DND-41 (cell line): ENCODE data around the gene SMG7.

ENCODE experiments used
- ATAC-seq: fragments of 200-7000 bp; cut with Tn5 transposase; 3 replicates; pipeline ENCODE4 v1.9.1; 2021; ENCODE audit warnings: low read depth; ENCODE audit not compliant: insufficient read depth
- DNase-seq: peaks from one replicate; pipeline ENCODE4 v3.0.0-alpha.2; 2020
- H2AFZ ChIP-seq: 2 replicates; pipeline ENCODE4 v1.6.0; 2012; ENCODE audit warnings: low read depth, low read length
- H3K27ac ChIP-seq: 2 replicates; pipeline ENCODE4 v1.5.1; 2012; ENCODE audit warnings: low read length, inconsistent platforms
- H3K27me3 ChIP-seq: fragments of 200-600 bp; sonication (generic); 2 replicates; pipeline ENCODE4 v1.6.0; 2012; ENCODE audit warnings: low read length, mild to moderate bottlenecking, inconsistent platforms; ENCODE audit not compliant: insufficient read depth, poor library complexity
- H3K36me3 ChIP-seq: 2 replicates; pipeline ENCODE4 v1.5.1; 2012; ENCODE audit warnings: low read length, inconsistent platforms; ENCODE audit not compliant: insufficient read depth
- H3K4me1 ChIP-seq: 2 replicates; pipeline ENCODE4 v1.5.1; 2012; ENCODE audit warnings: mild to moderate bottlenecking, low read length; ENCODE audit not compliant: insufficient read depth
- H3K4me2 ChIP-seq: 2 replicates; pipeline ENCODE4 v1.6.0; 2012; ENCODE audit warnings: mild to moderate bottlenecking, moderate library complexity, low read length, inconsistent platforms; ENCODE audit not compliant: insufficient read depth
- H3K4me3 ChIP-seq, 2 experiments: fragments of 200-600 bp in 1 of 2; shearing (Covaris generic) in 1 of 2; 2 replicates each; pipeline ENCODE4 v1.5.1; 2012 to 2016; ENCODE audit warnings: inconsistent platforms in 2 of 2, low read length in 2 of 2, mild to moderate bottlenecking in 2 of 2, low read depth in 1 of 2, moderate library complexity in 1 of 2
- H3K79me2 ChIP-seq: 2 replicates; pipeline ENCODE4 v1.6.0; 2012; ENCODE audit warnings: low read length, inconsistent platforms; ENCODE audit not compliant: insufficient read depth
- H3K9ac ChIP-seq: 2 replicates; pipeline ENCODE4 v1.6.0; 2012; ENCODE audit warnings: low read depth, mild to moderate bottlenecking, inconsistent platforms, low read length, moderate library complexity
- H3K9me3 ChIP-seq: 2 replicates; pipeline ENCODE4 v1.5.1; 2012; ENCODE audit warnings: low read length, moderate library complexity, mild to moderate bottlenecking, inconsistent platforms; ENCODE audit not compliant: insufficient read depth, severe bottlenecking
- H4K20me1 ChIP-seq: 2 replicates; pipeline ENCODE4 v1.6.0; 2012; ENCODE audit warnings: low read length; ENCODE audit not compliant: insufficient read depth
- EZH2 ChIP-seq: IDR thresholded peaks from 3 replicates; pipeline ENCODE4 v1.6.1; 2012; ENCODE audit warnings: borderline replicate concordance, low read depth, mild to moderate bottlenecking, moderate library complexity, low read length, inconsistent platforms; ENCODE audit not compliant: severe bottlenecking
- TF ChIP-seq, protein P1 (sequence below): IDR thresholded peaks from 2 replicates; pipeline ENCODE4 v1.5.1; 2012; ENCODE audit warnings: borderline replicate concordance, low read length, moderate library complexity, mild to moderate bottlenecking; ENCODE audit not compliant: poor library complexity, severe bottlenecking; ENCODE audit errors: extremely low read depth

SMG7 gene

DNA sequence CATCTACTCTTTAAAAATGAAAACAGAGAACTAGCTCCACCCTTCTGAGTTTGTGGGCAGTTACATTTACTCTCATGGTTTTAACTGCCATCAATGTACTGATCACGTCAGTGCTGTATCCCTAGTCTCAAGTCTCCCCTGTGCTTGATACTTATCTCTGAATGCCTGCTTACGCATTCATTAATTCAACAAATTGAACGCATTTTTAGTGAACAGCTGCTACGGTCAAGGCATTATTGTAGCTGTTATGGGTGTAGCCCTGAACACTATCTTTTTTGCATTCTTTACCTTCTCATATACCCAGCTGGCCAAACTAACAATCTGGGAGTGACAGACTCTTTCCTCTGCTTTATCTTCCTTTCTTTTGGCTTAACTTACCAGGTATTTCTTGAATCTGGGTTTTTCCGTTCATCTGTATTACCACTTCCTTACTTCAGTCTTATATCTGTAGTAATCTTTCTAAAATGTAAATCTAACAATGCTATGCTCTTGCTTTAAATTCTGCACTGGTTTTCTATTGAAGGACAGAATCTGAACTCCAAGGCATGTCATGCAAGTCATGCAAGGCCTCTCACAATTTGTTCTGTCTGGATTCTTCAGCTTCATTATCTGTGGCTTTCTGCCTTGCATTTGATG, 33.3 kb downstream of the SMG7 start:
- Histone ChIP-seq H3K4me2 (no peak overlapping the region), H2AFZ (no peak overlapping the region), H3K27me3 (no peaks in the 10 kb centered on the region), H3K4me3 (no peak overlapping the region), H3K27ac (no peak overlapping the region), H3K36me3 (peaks cover 11% of the 10 kb centered on the region; the same call in 1 of the 2 replicates), H4K20me1 (peaks cover 44% of the 10 kb centered on the region), H3K9ac (no peak overlapping the region), H3K79me2 (peaks cover 99% of the 10 kb centered on the region), H3K4me1 (no peaks in the 10 kb centered on the region), H3K9me3 (no peaks in the 10 kb centered on the region)
- DNase-seq (no peak), ATAC-seq (0 out of 3 replicates have a peak, but pooled peaks have one; percentile 42)
- TF ChIP-seq, protein P1, sequence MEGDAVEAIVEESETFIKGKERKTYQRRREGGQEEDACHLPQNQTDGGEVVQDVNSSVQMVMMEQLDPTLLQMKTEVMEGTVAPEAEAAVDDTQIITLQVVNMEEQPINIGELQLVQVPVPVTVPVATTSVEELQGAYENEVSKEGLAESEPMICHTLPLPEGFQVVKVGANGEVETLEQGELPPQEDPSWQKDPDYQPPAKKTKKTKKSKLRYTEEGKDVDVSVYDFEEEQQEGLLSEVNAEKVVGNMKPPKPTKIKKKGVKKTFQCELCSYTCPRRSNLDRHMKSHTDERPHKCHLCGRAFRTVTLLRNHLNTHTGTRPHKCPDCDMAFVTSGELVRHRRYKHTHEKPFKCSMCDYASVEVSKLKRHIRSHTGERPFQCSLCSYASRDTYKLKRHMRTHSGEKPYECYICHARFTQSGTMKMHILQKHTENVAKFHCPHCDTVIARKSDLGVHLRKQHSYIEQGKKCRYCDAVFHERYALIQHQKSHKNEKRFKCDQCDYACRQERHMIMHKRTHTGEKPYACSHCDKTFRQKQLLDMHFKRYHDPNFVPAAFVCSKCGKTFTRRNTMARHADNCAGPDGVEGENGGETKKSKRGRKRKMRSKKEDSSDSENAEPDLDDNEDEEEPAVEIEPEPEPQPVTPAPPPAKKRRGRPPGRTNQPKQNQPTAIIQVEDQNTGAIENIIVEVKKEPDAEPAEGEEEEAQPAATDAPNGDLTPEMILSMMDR, result no peak
- no peak for TF ChIP-seq EZH2

DNA sequence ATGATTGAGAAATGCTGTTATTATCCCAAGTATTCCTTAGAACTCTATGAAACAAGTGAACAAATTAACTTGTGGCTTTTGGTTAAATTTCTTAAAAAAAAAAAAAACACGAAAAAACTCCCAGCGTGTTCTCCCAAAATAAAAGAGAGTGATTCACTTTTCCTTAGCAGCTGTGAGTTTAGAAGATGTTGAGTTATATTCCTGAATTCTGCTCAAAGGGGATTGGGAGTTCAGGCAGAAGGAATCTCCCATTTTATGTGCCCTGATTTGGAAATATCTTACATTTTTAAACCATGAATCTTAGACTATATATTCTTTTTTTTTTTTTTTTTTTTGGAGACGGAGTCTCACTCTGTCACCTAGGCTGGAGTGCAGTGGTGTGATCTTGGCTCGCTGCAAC, 34.3 kb downstream of the SMG7 start:
- H3K4me2 ChIP-seq, result no peak overlapping the region
- no peak overlapping the region for H3K9ac ChIP-seq
- no peak for TF ChIP-seq EZH2
- TF ChIP-seq, protein P1, result no peak
- peaks cover 40% of the 10 kb centered on the region for H4K20me1 ChIP-seq
- no peaks in the 10 kb centered on the region for H3K27me3 ChIP-seq
- no peaks in the 10 kb centered on the region for H3K9me3 ChIP-seq
- H2AFZ ChIP-seq, result no peak overlapping the region
- ATAC-seq (no peak), DNase-seq (no peak)
- no peak overlapping the region for H3K27ac ChIP-seq
- H3K36me3 ChIP-seq, result peaks cover 11% of the 10 kb centered on the region; the same call in 1 of the 2 replicates
- H3K79me2 ChIP-seq, result peaks cover 99% of the 10 kb centered on the region
- H3K4me3 ChIP-seq, result no peak overlapping the region
- no peaks in the 10 kb centered on the region for H3K4me1 ChIP-seq

DNA sequence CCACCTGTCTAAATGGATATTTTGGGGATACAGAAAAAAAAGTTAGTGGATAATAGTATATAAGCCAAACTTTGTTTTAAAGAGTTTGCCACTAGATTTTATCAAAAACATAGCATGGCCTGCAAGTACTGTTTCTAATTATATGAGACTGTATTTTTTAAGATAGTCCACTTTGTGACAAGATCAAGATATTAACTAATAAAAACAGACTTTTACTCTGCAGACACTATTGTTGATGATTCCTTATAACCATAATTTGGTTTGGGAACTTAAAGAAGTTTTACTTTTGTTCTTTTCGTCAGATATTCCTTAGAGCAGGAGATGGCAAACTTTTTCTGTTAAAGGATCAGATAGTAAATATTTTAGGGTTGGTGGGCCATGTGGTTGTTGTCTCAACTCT, 36.4 kb downstream of the SMG7 start:
- H3K9me3 ChIP-seq, result no peaks in the 10 kb centered on the region
- no peak overlapping the region for H3K9ac ChIP-seq
- H3K27me3 ChIP-seq, result no peaks in the 10 kb centered on the region
- no peak overlapping the region for H3K27ac ChIP-seq
- no peak overlapping the region for H3K4me3 ChIP-seq
- TF ChIP-seq, protein P1, result no peak
- TF ChIP-seq EZH2, result no peak
- H4K20me1 ChIP-seq, result peaks cover 36% of the 10 kb centered on the region; the same call in 1 of the 2 replicates
- DNase-seq (no peak), ATAC-seq (no peak)
- no peak overlapping the region for H2AFZ ChIP-seq
- peaks cover 95% of the 10 kb centered on the region for H3K79me2 ChIP-seq
- no peak overlapping the region for H3K4me2 ChIP-seq
- no peaks in the 10 kb centered on the region for H3K4me1 ChIP-seq
- H3K36me3 ChIP-seq, result peaks cover 7% of the 10 kb centered on the region; the same call in 1 of the 2 replicates

DNA sequence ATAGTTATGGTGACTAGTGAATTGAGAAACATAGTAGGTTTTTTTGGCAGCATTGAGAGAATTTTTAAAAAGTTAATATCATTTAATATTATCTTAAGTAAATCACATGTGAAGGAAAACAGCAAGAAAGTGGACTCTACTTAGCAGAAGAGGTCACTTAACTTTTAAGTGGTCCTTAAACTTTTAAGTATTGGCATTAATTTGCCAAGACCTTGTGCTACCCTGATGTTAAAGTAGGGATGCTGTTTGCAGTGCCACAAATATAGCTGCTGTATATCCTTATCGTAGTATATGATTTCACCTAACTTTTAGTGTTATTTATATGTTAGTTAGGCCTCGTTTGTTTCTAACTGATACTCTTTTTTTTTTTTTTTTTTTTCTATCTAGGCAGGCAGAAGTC, 40.2 kb downstream of the SMG7 start:
- no peak for TF ChIP-seq EZH2
- TF ChIP-seq, protein P1, result no peak
- Histone ChIP-seq H3K27me3 (no peaks in the 10 kb centered on the region), H3K36me3 (peaks cover 27% of the 10 kb centered on the region), H3K4me2 (no peak overlapping the region), H4K20me1 (peaks cover 27% of the 10 kb centered on the region; the same call in 1 of the 2 replicates), H3K27ac (no peak overlapping the region), H3K4me3 (no peak overlapping the region), H3K79me2 (peaks cover 66% of the 10 kb centered on the region), H3K9me3 (no peaks in the 10 kb centered on the region), H3K9ac (no peak overlapping the region), H2AFZ (no peak overlapping the region), H3K4me1 (no peaks in the 10 kb centered on the region)
- ATAC-seq (no peak), DNase-seq (no peak)
